ENCODE results near the gene ZNF470.

ZNF470 gene

DNA sequence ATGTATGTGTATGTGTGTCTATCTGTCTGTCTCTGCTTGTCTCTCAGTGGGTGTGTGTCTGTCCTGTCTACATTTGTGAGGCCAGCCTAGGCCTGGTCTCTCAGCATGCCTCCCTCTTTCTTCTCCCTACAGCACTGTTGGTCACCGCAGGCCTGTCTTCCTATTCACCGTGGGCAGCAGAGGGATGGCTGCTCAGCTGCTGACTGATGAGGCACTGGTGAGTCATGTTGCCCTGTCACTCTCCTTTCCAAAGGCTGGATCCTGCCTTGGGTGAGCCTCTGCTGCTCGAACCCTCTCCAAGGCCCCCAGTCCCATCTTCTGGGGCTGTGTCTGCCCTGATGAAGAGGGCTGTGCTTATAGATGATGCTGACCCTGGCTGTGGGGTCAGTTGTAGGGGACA lies 34.1 kb downstream of the ZNF470 start:
- DNase-seq: no peak
- intact Hi-C loops (cut with DNase I): no loop called here

GRCh38 chr19:56603829-56604228 lies 36.6 kb downstream of the ZNF470 start:
- peak in 3 of 10 donors; percentile 25 to 75 (median 46) for DNase-seq
- intact Hi-C loops (cut with DNase I): no loop called here

DNA sequence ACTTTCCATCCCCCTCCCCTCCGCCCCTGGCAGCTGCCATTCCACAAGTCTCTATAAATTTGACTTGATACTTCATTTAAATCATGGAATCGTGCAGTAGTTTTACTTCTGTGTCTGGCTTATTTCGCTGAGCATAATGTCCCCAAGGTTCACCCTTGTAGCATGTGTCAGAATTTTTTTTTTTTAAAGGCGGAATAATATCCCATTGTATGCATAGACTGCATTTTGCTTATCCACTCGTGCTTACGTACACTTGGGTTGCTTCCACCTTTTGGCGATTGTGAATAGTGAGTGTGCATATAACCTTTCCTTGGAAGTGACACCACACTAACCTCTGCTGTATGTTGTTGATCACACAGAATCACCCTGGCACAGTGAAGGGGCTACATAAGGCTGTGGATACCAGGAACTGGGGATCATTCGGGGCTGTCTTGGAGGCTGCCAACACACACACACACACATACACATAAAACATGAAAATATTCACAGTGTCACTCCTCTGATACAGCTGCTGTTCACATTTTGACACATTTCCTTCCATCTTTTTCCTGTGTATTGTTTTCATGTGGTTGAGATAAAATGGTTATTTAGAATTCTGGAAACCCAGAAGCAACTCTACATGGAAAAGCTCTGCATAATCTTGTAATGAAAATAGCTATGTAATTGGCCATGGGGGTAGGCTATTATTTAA lies 41.2 kb downstream of the ZNF470 start:
- DNase-seq: no peak
- intact Hi-C loops (cut with DNase I): no loop called here

DNA sequence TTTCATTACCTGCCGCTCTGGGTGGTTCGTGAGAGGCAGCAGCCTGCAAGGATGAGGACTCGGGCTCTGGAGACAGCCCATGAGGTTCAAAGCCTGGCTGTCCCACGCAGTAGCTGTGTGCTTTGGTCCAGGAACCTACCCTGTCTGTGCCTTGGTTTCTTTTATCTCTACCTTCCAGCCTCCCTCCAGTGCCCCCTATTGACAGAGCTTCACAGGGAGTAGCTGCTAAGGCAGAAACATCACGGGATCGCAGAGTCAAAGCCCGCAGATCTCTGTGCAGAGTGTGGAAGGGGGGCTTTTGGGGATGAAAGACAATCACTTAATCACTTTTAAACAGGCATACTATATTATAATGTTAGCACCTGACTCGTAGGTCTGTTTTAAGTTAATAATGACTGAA lies 44.0 kb downstream of the ZNF470 start:
- DNase-seq: no peak
- intact Hi-C loops (cut with DNase I): no loop called here

GRCh38 chr19:56612737-56613136 lies 45.5 kb downstream of the ZNF470 start:
- intact Hi-C loops (cut with DNase I): no loop called here
- DNase-seq: no peak

- no peak for DNase-seq
- intact Hi-C loops (cut with DNase I): no loop called here
These were observed 46.4 kb downstream of the ZNF470 start for GRCh38 chr19:56613639-56614038.

DNA sequence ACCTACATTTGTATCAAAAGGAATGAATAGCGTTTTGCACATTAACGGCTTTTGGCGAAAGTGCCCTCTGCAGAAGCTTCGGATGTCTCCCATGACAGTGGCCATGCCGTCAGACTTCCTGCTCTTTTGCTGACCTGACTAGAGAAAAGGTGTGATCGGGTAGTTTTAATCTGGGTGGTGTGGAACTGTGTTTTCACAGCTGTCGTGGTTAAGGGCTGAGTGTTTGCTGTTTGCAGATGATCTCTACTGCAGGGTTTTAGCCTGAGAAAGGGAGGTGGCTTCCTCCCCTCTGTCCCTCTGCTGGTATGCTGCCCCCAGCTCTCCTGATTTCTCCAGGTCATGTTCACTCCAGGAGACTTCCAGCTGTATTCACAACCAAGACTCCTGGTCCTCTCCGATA lies 50.3 kb downstream of the ZNF470 start:
- DNase-seq: no peak

GRCh38 chr19:56619121-56619520 lies 51.9 kb downstream of the ZNF470 start:
- intact Hi-C loops (cut with DNase I): no loop called here
- no peak for DNase-seq

More for the DNA sequence above, 50.3 kb downstream of the ZNF470 start:
- intact Hi-C loops (cut with DNase I): no loop called here

DNA sequence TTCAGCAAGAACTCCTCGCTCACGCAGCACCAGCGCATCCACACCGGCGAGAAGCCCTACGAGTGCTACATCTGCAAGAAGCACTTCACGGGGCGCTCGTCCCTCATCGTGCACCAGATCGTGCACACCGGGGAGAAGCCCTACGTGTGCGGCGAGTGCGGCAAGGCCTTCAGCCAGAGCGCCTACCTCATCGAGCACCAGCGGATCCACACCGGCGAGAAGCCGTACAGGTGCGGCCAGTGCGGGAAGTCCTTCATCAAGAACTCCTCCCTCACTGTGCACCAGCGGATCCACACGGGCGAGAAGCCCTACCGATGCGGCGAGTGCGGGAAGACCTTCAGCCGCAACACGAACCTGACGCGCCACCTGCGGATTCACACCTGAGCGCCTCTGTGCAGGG lies 55.1 kb downstream of the ZNF470 start:
- DNase-seq: peak in 2 of 10 donors; percentile 66 to 73

GRCh38 chr19:56623006-56623405 lies 55.7 kb downstream of the ZNF470 start:
- peak in 2 of 10 donors; percentile 74 to 78 for DNase-seq
- intact Hi-C loops (cut with DNase I): no loop called here

More for the DNA sequence above, 55.1 kb downstream of the ZNF470 start:
- intact Hi-C loops (cut with DNase I): no loop called here

GRCh38 chr19:56625708-56626107 lies 58.4 kb downstream of the ZNF470 start:
- no peak for DNase-seq
- intact Hi-C loops (cut with DNase I): no loop called here

GRCh38 chr19:56633021-56633420 lies 65.8 kb downstream of the ZNF470 start:
- no peak for DNase-seq
- intact Hi-C loops (cut with DNase I): no loop called here

DNA sequence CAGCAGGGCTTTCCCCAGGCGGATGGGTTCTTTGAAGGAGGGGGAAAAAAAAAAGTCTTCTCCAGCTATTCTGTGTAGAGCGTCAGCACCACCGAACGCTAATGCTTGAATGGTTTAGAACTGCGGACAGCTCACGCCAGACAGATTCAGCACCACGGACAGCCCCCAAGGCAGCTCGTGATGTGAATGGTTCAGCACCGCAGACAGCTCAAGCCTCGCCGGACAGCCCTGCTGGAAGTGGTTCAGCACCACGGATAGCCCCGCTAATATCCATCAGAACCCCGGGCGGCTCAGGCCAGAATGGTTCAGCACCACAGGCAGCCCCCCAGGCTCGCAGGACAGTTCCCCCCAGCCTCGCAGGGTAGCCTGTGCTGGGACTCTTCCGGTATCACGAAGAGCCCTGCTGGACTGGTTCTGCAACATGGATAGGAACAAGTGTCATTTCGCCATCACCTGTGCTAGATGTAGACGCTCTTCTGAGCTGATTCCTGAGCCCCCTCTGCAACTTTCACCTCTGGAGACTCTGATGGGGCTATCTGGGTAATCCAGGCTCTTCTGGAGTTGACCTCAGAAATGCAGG lies 70.8 kb downstream of the ZNF470 start:
- intact Hi-C loops (cut with DNase I): no loop called here
- DNase-seq: peak in 7 of 10 donors; percentile 55 to 92 (median 61)

All from posterior cingulate gyrus (tissue), 11 donors.